GM21367 (cell line): ENCODE results near the gene TCF7.

ENCODE experiments used
- ATAC-seq: cut with Tn5 transposase; IDR thresholded peaks from one replicate; pipeline ENCODE4 v1.9.1; 2021; ENCODE audit not compliant: unreplicated experiment

TCF7 gene

GRCh38 chr5:134090522-134090921 is 24.0 kb upstream of the TCF7 start:
- no peak for ATAC-seq

- ATAC-seq, result no peak
Measured at GRCh38 chr5:134091626-134092121, 22.8 kb upstream of the TCF7 start.

GRCh38 chr5:134092875-134093274 is 21.6 kb upstream of the TCF7 start:
- no peak for ATAC-seq

GRCh38 chr5:134093351-134093750 is 21.1 kb upstream of the TCF7 start:
- no peak for ATAC-seq

- no peak for ATAC-seq
Measured at GRCh38 chr5:134095293-134095692, 19.2 kb upstream of the TCF7 start.

GRCh38 chr5:134095887-134096589 is 18.4 kb upstream of the TCF7 start:
- no peak for ATAC-seq

- no peak for ATAC-seq
Measured at GRCh38 chr5:134097211-134097749, 17.2 kb upstream of the TCF7 start.

- no peak for ATAC-seq
Measured at GRCh38 chr5:134098690-134099089, 15.8 kb upstream of the TCF7 start.

GRCh38 chr5:134099288-134099872 is 15.1 kb upstream of the TCF7 start:
- ATAC-seq, result no peak

GRCh38 chr5:134099939-134100282 is 14.6 kb upstream of the TCF7 start:
- no peak for ATAC-seq

GRCh38 chr5:134100283-134101091 is 14.0 kb upstream of the TCF7 start:
- peak; percentile 86 for ATAC-seq

- no peak for ATAC-seq
Measured at GRCh38 chr5:134101686-134102439, 12.6 kb upstream of the TCF7 start.

- ATAC-seq, result no peak
Measured at GRCh38 chr5:134103397-134103796, 11.1 kb upstream of the TCF7 start.

- ATAC-seq, result no peak
Measured at GRCh38 chr5:134103998-134104654, 10.4 kb upstream of the TCF7 start.

- ATAC-seq, result no peak
Measured at GRCh38 chr5:134106991-134107701, 7.3 kb upstream of the TCF7 start.

- no peak for ATAC-seq
Measured at GRCh38 chr5:134107779-134108178, 6.7 kb upstream of the TCF7 start.

GRCh38 chr5:134110382-134110781 is 4.1 kb upstream of the TCF7 start:
- no peak for ATAC-seq

GRCh38 chr5:134111741-134112647 is 2.5 kb upstream of the TCF7 start:
- no peak for ATAC-seq
